ENCODE data around the gene FAM114A1. TPM values are rescaled to one million over a fixed set of nuclear protein-coding genes. Genes with fewer than 3 reads are reported as not detected.

FAM114A1 gene
- 223 to 245 TPM (median 230 TPM) in 3 replicates for total RNA-seq
- long read RNA-seq, full-length matches to known transcripts = 21 of 152 reads
- long read RNA-seq, partial matches to known transcripts = 28 of 152 reads
- long read RNA-seq, other reads (novel, unspliced or antisense) = 103 of 152 reads

- Mint-ChIP-seq H3K27me3 (ENCODE audit: low read depth) (no peaks in the 10 kb centered on the region), H3K36me3 (ENCODE audit: low read depth) (peaks cover 11% of the 10 kb centered on the region), H3K4me3 (ENCODE audit: unreplicated experiment) (peak within 1 kb of the TSS; percentile 91), H3K9me3 (ENCODE audit: low read depth) (no peaks in the 10 kb centered on the region), H3K27ac (ENCODE audit: unreplicated experiment) (peak within 1 kb of the TSS; percentile 98), H3K4me1 (ENCODE audit: low read depth) (peaks cover 43% of the 10 kb centered on the region)
- TF ChIP-seq CTCF (IDR thresholded peaks at IDR 0.05) = no peak
- peak; percentile 94 for DNase-seq (ENCODE audit: low spot score)
These were observed at the start of gene FAM114A1 for GRCh38 chr4:38867478-38868058. TSS of gene FAM114A1 (plus strand) at chr4:38867806. CDS start at chr4:38878079, 10,273 bp downstream.

GRCh38 chr4:38818441-38818976 lies 49.1 kb upstream of the FAM114A1 start:
- Mint-ChIP-seq H3K36me3 (ENCODE audit: low read depth) (peaks cover 2% of the 10 kb centered on the region), H3K4me1 (ENCODE audit: low read depth) (peaks cover 20% of the 10 kb centered on the region), H3K27ac (ENCODE audit: unreplicated experiment) (no peak overlapping the region), H3K4me3 (ENCODE audit: unreplicated experiment) (no peak overlapping the region), H3K9me3 (ENCODE audit: low read depth) (peaks cover 15% of the 10 kb centered on the region), H3K27me3 (ENCODE audit: low read depth) (no peaks in the 10 kb centered on the region)
- no peak for TF ChIP-seq CTCF (IDR thresholded peaks at IDR 0.05)
- no peak for DNase-seq (ENCODE audit: low spot score)

GRCh38 chr4:38819569-38819968 lies 48.0 kb upstream of the FAM114A1 start:
- Mint-ChIP-seq H3K4me1 (ENCODE audit: low read depth) (peaks cover 24% of the 10 kb centered on the region), H3K9me3 (ENCODE audit: low read depth) (peaks cover 12% of the 10 kb centered on the region), H3K27ac (ENCODE audit: unreplicated experiment) (peak overlapping the region; percentile 39), H3K36me3 (ENCODE audit: low read depth) (peaks cover 2% of the 10 kb centered on the region), H3K4me3 (ENCODE audit: unreplicated experiment) (no peak overlapping the region), H3K27me3 (ENCODE audit: low read depth) (no peaks in the 10 kb centered on the region)
- no peak for TF ChIP-seq CTCF (IDR thresholded peaks at IDR 0.05)
- DNase-seq (ENCODE audit: low spot score) = no peak

GRCh38 chr4:38820329-38821061 lies 47.1 kb upstream of the FAM114A1 start:
- Mint-ChIP-seq H3K27ac (ENCODE audit: unreplicated experiment) (peak overlapping the region; percentile 49), H3K4me1 (ENCODE audit: low read depth) (peaks cover 24% of the 10 kb centered on the region), H3K4me3 (ENCODE audit: unreplicated experiment) (no peak overlapping the region), H3K36me3 (ENCODE audit: low read depth) (peaks cover 2% of the 10 kb centered on the region), H3K9me3 (ENCODE audit: low read depth) (peaks cover 12% of the 10 kb centered on the region), H3K27me3 (ENCODE audit: low read depth) (no peaks in the 10 kb centered on the region)
- TF ChIP-seq CTCF (IDR thresholded peaks at IDR 0.05) = no peak
- no peak for DNase-seq (ENCODE audit: low spot score)

GRCh38 chr4:38821739-38822138 lies 45.9 kb upstream of the FAM114A1 start:
- Mint-ChIP-seq H3K4me1 (ENCODE audit: low read depth) (peaks cover 20% of the 10 kb centered on the region), H3K27ac (ENCODE audit: unreplicated experiment) (no peak overlapping the region), H3K27me3 (ENCODE audit: low read depth) (no peaks in the 10 kb centered on the region), H3K9me3 (ENCODE audit: low read depth) (peaks cover 7% of the 10 kb centered on the region), H3K4me3 (ENCODE audit: unreplicated experiment) (no peak overlapping the region), H3K36me3 (ENCODE audit: low read depth) (peaks cover 2% of the 10 kb centered on the region)
- TF ChIP-seq CTCF (IDR thresholded peaks at IDR 0.05) = no peak
- no peak for DNase-seq (ENCODE audit: low spot score)

Data from chondrocyte (in vitro differentiated cells).